ENCODE data around the gene NXF3.

DNA sequence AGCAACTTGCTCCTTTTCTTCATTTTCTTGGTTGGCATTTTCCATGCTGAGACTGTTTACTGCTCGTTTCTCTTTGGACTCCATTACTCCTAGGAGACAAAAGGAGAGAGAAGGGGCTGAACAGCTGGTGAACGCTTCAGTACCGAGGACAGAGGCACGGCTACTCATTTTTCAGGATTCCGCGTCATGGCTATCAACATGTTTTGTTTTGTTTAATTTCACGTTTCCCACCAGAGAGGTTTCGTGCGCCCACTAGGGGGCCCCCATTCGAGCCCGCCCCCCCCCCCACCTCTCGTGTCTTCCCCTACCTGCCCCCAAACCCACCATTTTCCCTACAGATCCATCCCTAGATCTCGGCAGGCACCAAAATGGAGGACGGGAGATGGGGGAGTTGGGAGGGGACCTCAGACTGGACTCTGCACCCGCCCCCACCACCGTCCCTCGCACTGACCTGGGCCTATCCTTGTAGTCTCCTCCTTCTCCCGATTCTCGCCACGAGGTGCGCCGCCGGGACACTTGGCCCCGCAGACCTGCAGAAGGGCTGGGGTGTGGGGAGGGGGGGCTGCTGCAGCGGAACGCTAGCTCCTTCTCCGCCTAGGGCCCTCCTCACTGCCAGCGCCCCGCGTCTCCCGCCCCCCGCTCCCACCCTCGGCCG lies 29.6 kb downstream of the NXF3 start:
- TF ChIP-seq, protein P1, sequence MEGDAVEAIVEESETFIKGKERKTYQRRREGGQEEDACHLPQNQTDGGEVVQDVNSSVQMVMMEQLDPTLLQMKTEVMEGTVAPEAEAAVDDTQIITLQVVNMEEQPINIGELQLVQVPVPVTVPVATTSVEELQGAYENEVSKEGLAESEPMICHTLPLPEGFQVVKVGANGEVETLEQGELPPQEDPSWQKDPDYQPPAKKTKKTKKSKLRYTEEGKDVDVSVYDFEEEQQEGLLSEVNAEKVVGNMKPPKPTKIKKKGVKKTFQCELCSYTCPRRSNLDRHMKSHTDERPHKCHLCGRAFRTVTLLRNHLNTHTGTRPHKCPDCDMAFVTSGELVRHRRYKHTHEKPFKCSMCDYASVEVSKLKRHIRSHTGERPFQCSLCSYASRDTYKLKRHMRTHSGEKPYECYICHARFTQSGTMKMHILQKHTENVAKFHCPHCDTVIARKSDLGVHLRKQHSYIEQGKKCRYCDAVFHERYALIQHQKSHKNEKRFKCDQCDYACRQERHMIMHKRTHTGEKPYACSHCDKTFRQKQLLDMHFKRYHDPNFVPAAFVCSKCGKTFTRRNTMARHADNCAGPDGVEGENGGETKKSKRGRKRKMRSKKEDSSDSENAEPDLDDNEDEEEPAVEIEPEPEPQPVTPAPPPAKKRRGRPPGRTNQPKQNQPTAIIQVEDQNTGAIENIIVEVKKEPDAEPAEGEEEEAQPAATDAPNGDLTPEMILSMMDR (conservative IDR thresholded peaks at IDR 0.05; ENCODE audit: low read depth in 2 of 2), result no peak
- TF ChIP-seq CREB1 (CRISPR knock-in tag; IDR thresholded peaks at IDR 0.05; ENCODE audit: low read depth) (0 out of 2 replicates have a peak, but pooled peaks have one; percentile 34), POLR2AphosphoS5 (IDR thresholded peaks at IDR 0.05; ENCODE audit: low read depth) (no peak), STAT1 (IDR thresholded peaks at IDR 0.05; ENCODE audit: unreplicated experiment) (no peak), REST (IDR thresholded peaks at IDR 0.05; ENCODE audit: unreplicated experiment) (peak; percentile 77)
